IMR-90 (cell line): ENCODE results near the gene NADK. TPM values are rescaled to one million over a fixed set of nuclear protein-coding genes. Genes with fewer than 3 reads are reported as not detected.

Source experiments
- ATAC-seq: fragments of 200-7000 bp; cut with Tn5 transposase; 2 replicates; pipeline ENCODE4 v1.9.1; 2020; ENCODE audit warnings: low read depth, mild to moderate bottlenecking, moderate library complexity
- BruUV-seq: library from RNA; stranded (reverse); fragments of 400-500 nt; replicated peaks from 2 replicates; lab custom pipeline; 2021; lab: Mats Ljungman, UMichigan
- CTCF ChIA-PET: fragments of 300-600 bp; formaldehyde crosslinking; extraction: SDS; loops from one replicate; lab custom pipeline; 2021; ENCODE audit warnings: antibody characterized with exemption; lab: Yijun Ruan, JAX
- POLR2A ChIA-PET: fragments of 300-600 bp; sonication (Branson Sonifier 250); formaldehyde crosslinking; loops from one replicate; lab custom pipeline; 2022; ENCODE audit warnings: antibody characterized with exemption; ENCODE audit not compliant: unreplicated experiment; lab: Charles Lee
- DNase-seq: peaks from one replicate; pipeline ENCODE4 v3.0.0; 2013
- H2AFZ ChIP-seq: replicated peaks from 2 replicates; pipeline ENCODE3; 2013; ENCODE audit warnings: low read length, mild to moderate bottlenecking; ENCODE audit not compliant: poor library complexity
- H2AK5ac ChIP-seq: 2 replicates; pipeline ENCODE4 v1.6.1; 2013; ENCODE audit warnings: low read depth, low read length, inconsistent platforms
- H2AK9ac ChIP-seq: replicated peaks from 2 replicates; pipeline ENCODE3; 2013; ENCODE audit warnings: mild to moderate bottlenecking, low read depth, low read length, moderate library complexity; ENCODE audit not compliant: poor library complexity
- H2BK120ac ChIP-seq: 2 replicates; pipeline ENCODE4 v1.6.1; 2013; ENCODE audit warnings: low read depth, low read length, inconsistent platforms
- H2BK15ac ChIP-seq: 3 replicates; pipeline ENCODE4 v1.6.1; 2013; ENCODE audit warnings: low read depth, low read length, inconsistent platforms
- H2BK20ac ChIP-seq: 2 replicates; pipeline ENCODE4 v1.6.1; 2013; ENCODE audit warnings: low read depth, mild to moderate bottlenecking, inconsistent platforms, low read length, moderate library complexity
- H2BK5ac ChIP-seq: 2 replicates; pipeline ENCODE4 v1.6.1; 2013; ENCODE audit warnings: mild to moderate bottlenecking, low read depth, low read length, inconsistent platforms; ENCODE audit not compliant: poor library complexity, severe bottlenecking
- H3K14ac ChIP-seq: replicated peaks from 2 replicates; pipeline ENCODE4 v1.6.1; 2013; ENCODE audit warnings: low read depth, low read length, inconsistent platforms
- H3K18ac ChIP-seq: 2 replicates; pipeline ENCODE4 v1.6.1; 2013; ENCODE audit warnings: low read depth, low read length, control low read depth
- H3K23ac ChIP-seq: 2 replicates; pipeline ENCODE4 v1.6.1; 2013; ENCODE audit warnings: low read depth, low read length, inconsistent platforms
- H3K27ac ChIP-seq: 2 replicates; pipeline ENCODE4 v1.5.1; 2013; ENCODE audit warnings: mild to moderate bottlenecking, control low read depth, low read length; ENCODE audit not compliant: insufficient read depth
- H3K27me3 ChIP-seq: 2 replicates; pipeline ENCODE4 v1.6.1; 2013; ENCODE audit warnings: low read length; ENCODE audit not compliant: control insufficient read depth, insufficient read depth
- H3K36me3 ChIP-seq: 2 replicates; pipeline ENCODE4 v1.6.1; 2013; ENCODE audit warnings: low read length, mixed read lengths; ENCODE audit not compliant: control insufficient read depth, insufficient read depth
- H3K4ac ChIP-seq: 2 replicates; pipeline ENCODE4 v1.6.1; 2013; ENCODE audit warnings: low read depth, low read length, inconsistent platforms
- H3K4me1 ChIP-seq: 2 replicates; pipeline ENCODE4 v1.6.1; 2013; ENCODE audit warnings: low read length, mixed read lengths; ENCODE audit not compliant: control insufficient read depth, insufficient read depth
- H3K4me2 ChIP-seq: 2 replicates; pipeline ENCODE4 v1.6.1; 2013; ENCODE audit warnings: low read depth, mild to moderate bottlenecking, control low read depth, low read length, moderate library complexity
- H3K4me3 ChIP-seq: 2 replicates; pipeline ENCODE4 v1.5.1; 2013; ENCODE audit warnings: low read depth, mild to moderate bottlenecking, control low read depth, low read length, moderate library complexity; ENCODE audit not compliant: insufficient read depth
- H3K56ac ChIP-seq: 2 replicates; pipeline ENCODE4 v1.6.1; 2013; ENCODE audit warnings: low read length, inconsistent platforms; ENCODE audit not compliant: insufficient read depth; ENCODE audit errors: extremely low read depth
- H3K79me1 ChIP-seq, 2 experiments: 2 replicates each; pipeline ENCODE4 v1.6.1; 2013; ENCODE audit warnings: low read length in 2 of 2, inconsistent platforms in 1 of 2, low read depth in 1 of 2
- H3K9ac ChIP-seq: 2 replicates; pipeline ENCODE4 v1.6.1; 2013; ENCODE audit warnings: low read depth, low read length, control low read depth
- H3K9me1 ChIP-seq: 2 replicates; pipeline ENCODE4 v1.6.1; 2013; ENCODE audit warnings: low read length, inconsistent platforms; ENCODE audit not compliant: insufficient read depth
- H3K9me3 ChIP-seq: 2 replicates; pipeline ENCODE4 v1.6.1; 2013; ENCODE audit warnings: low read length; ENCODE audit not compliant: control insufficient read depth, insufficient read depth
- H4K20me1 ChIP-seq: 2 replicates; pipeline ENCODE4 v1.6.1; 2013; ENCODE audit warnings: low read length, inconsistent platforms; ENCODE audit not compliant: insufficient read depth
- H4K5ac ChIP-seq: 2 replicates; pipeline ENCODE4 v1.6.1; 2013; ENCODE audit warnings: mild to moderate bottlenecking, low read depth, low read length, control low read depth
- H4K8ac ChIP-seq, 2 experiments: 2 replicates each; pipeline ENCODE4 v1.6.1; 2013; ENCODE audit warnings: low read depth in 2 of 2, low read length in 2 of 2, control low read depth in 1 of 2, inconsistent platforms in 1 of 2
- H4K91ac ChIP-seq: 2 replicates; pipeline ENCODE4 v1.6.1; 2013; ENCODE audit warnings: low read depth, low read length, inconsistent platforms; ENCODE audit not compliant: insufficient read depth
- BHLHE40 ChIP-seq: fragments of 150-350 bp; IDR thresholded peaks from 2 replicates; pipeline ENCODE4 v1.6.1; 2016; ENCODE audit warnings: mild to moderate bottlenecking, low read depth, low read length
- CHD1 ChIP-seq: IDR thresholded peaks from 2 replicates; pipeline ENCODE4 v1.6.1; 2012; ENCODE audit warnings: low read depth, low read length, improper control_type of control experiment
- MAFK ChIP-seq: IDR thresholded peaks from 2 replicates; pipeline ENCODE4 v1.6.1; 2012; ENCODE audit warnings: low read depth, low read length, improper control_type of control experiment
- MAZ ChIP-seq: IDR thresholded peaks from 2 replicates; pipeline ENCODE4 v1.6.1; 2012; ENCODE audit warnings: low read depth, mild to moderate bottlenecking, low read length, improper control_type of control experiment, moderate library complexity, borderline replicate concordance
- MXI1 ChIP-seq: IDR thresholded peaks from 2 replicates; pipeline ENCODE4 v1.6.1; 2012; ENCODE audit warnings: low read depth, mild to moderate bottlenecking, low read length, moderate library complexity, borderline replicate concordance
- NFE2L2 ChIP-seq: fragments of 150-350 bp; IDR thresholded peaks from 2 replicates; pipeline ENCODE4 v1.6.1; 2016; ENCODE audit warnings: low read depth, mild to moderate bottlenecking, low read length
- POLR2A ChIP-seq: IDR thresholded peaks from 2 replicates; pipeline ENCODE4 v1.6.1; 2012; ENCODE audit warnings: mild to moderate bottlenecking, low read depth, low read length
- RAD21 ChIP-seq: IDR thresholded peaks from 2 replicates; pipeline ENCODE4 v1.6.1; 2012; ENCODE audit warnings: low read length, improper control_type of control experiment
- RFX5 ChIP-seq: IDR thresholded peaks from 2 replicates; pipeline ENCODE4 v1.8.0; 2012; ENCODE audit warnings: low read depth, mild to moderate bottlenecking, low read length, moderate library complexity
- WGBS, 2 experiments: methylation state at CpG; one replicate each; pipeline versions ENCODE4 v1.1.5 to v1.1.7; 2013; ENCODE audit warnings: missing lambda C conversion rate in 2 of 2; ENCODE audit not compliant: insufficient read length in 1 of 2; ENCODE audit errors: extremely low coverage in 2 of 2; 5-methylcytosine and 5-hydroxymethylcytosine counted together
- dilution Hi-C: fragments of 300-500 bp; cut with HindIII; formaldehyde crosslinking; loops from one replicate; pipeline ENCODE4 v1.14.3; 2018; ENCODE audit warnings: low sequenced_read_pairs; ENCODE audit not compliant: unreplicated experiment
- in situ Hi-C: fragments of 300-500 bp; cut with MboI; formaldehyde crosslinking; loops from 3 replicates; pipeline ENCODE4 v1.14.3; 2019; ENCODE audit warnings: low sequenced_read_pairs, inconsistent platforms, mixed read lengths
- intact Hi-C: fragments of 100-400 bp; cut with micrococcal nuclease; formaldehyde crosslinking; loops from 2 replicates; pipeline ENCODE4 v1.10.0; 2022
- polyA plus RNA-seq, 3 experiments: library from polyadenylated mRNA; depleted of rRNA; stranded (reverse); fragments of >200 nt; gene quantifications; 2 replicates each; pipeline ENCODE4 v1.2.3, GENCODE V29; 2012; ENCODE audit warnings: low replicate concordance in 1 of 3
- total RNA-seq: library from RNA; depleted of rRNA; stranded (reverse); fragments of >200 nt; gene quantifications from 2 replicates; pipeline ENCODE4 v1.2.3, GENCODE V29; 2012
- TF ChIP-seq, protein P1 (sequence below): fragments of 150-350 bp; IDR thresholded peaks from 2 replicates; pipeline ENCODE4 v1.6.1; 2016; ENCODE audit warnings: low read depth, mild to moderate bottlenecking, low read length, moderate library complexity, borderline replicate concordance
- TF ChIP-seq, protein P2 (sequence below): conservative IDR thresholded peaks from 2 replicates; pipeline ENCODE4 v1.5.1; 2012; ENCODE audit warnings: mild to moderate bottlenecking, low read depth, low read length, improper control_type of control experiment
- TF ChIP-seq, protein P3 (sequence below): fragments of 150-350 bp; IDR thresholded peaks from 2 replicates; pipeline ENCODE4 v1.6.1; 2017; ENCODE audit warnings: mild to moderate bottlenecking, antibody characterized with exemption, low read length, low read depth

Gene NADK
- total and polyA plus RNA-seq, 2 of the 4 experiments (the other 2 are of a cell fraction): 12.5 to 56.1 TPM

GRCh38 chr1:1799716-1800115, 21.4 kb upstream of the NADK start:
- TF ChIP-seq, protein P1, sequence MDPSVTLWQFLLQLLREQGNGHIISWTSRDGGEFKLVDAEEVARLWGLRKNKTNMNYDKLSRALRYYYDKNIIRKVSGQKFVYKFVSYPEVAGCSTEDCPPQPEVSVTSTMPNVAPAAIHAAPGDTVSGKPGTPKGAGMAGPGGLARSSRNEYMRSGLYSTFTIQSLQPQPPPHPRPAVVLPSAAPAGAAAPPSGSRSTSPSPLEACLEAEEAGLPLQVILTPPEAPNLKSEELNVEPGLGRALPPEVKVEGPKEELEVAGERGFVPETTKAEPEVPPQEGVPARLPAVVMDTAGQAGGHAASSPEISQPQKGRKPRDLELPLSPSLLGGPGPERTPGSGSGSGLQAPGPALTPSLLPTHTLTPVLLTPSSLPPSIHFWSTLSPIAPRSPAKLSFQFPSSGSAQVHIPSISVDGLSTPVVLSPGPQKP: no peak
- TF ChIP-seq RAD21: no peak
- TF ChIP-seq, protein P2, sequence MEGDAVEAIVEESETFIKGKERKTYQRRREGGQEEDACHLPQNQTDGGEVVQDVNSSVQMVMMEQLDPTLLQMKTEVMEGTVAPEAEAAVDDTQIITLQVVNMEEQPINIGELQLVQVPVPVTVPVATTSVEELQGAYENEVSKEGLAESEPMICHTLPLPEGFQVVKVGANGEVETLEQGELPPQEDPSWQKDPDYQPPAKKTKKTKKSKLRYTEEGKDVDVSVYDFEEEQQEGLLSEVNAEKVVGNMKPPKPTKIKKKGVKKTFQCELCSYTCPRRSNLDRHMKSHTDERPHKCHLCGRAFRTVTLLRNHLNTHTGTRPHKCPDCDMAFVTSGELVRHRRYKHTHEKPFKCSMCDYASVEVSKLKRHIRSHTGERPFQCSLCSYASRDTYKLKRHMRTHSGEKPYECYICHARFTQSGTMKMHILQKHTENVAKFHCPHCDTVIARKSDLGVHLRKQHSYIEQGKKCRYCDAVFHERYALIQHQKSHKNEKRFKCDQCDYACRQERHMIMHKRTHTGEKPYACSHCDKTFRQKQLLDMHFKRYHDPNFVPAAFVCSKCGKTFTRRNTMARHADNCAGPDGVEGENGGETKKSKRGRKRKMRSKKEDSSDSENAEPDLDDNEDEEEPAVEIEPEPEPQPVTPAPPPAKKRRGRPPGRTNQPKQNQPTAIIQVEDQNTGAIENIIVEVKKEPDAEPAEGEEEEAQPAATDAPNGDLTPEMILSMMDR: no peak
- no peak for TF ChIP-seq MAZ
- no peak for TF ChIP-seq RFX5
- no peak for TF ChIP-seq BHLHE40
- no peak for TF ChIP-seq POLR2A
- TF ChIP-seq MAFK: no peak
- no peak for TF ChIP-seq MXI1
- TF ChIP-seq CHD1: no peak
- TF ChIP-seq NFE2L2: no peak
- TF ChIP-seq, protein P3, sequence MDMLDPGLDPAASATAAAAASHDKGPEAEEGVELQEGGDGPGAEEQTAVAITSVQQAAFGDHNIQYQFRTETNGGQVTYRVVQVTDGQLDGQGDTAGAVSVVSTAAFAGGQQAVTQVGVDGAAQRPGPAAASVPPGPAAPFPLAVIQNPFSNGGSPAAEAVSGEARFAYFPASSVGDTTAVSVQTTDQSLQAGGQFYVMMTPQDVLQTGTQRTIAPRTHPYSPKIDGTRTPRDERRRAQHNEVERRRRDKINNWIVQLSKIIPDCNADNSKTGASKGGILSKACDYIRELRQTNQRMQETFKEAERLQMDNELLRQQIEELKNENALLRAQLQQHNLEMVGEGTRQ: no peak
- BruUV-seq: no TSS peak
- Histone ChIP-seq H2AK9ac (no peak overlapping the region), H3K14ac (no peak overlapping the region), H2BK120ac (no peak overlapping the region), H3K27ac (no peak overlapping the region), H4K8ac (no peak overlapping the region), H4K91ac (no peak overlapping the region), H3K9me1 (no peaks in the 10 kb centered on the region; the same call in 1 of the 2 replicates), H2AFZ (no peak overlapping the region), H2AK5ac (no peak overlapping the region), H3K56ac (no peak overlapping the region), H3K4me1 (no peaks in the 10 kb centered on the region), H4K20me1 (peaks cover 70% of the 10 kb centered on the region), H3K18ac (no peak overlapping the region), H3K27me3 (no peaks in the 10 kb centered on the region), H3K9me3 (no peaks in the 10 kb centered on the region), H3K36me3 (peaks cover 67% of the 10 kb centered on the region), H3K79me1 (peaks cover 54 to 79% of the 10 kb centered on the region in 2 experiments), H3K4me3 (no peak overlapping the region), H3K23ac (no peak overlapping the region), H2BK15ac (no peak overlapping the region), H2BK5ac (no peak overlapping the region), H3K4me2 (no peak overlapping the region), H2BK20ac (no peak overlapping the region), H3K4ac (no peak overlapping the region), H4K5ac (no peak overlapping the region), H3K9ac (no peak overlapping the region)
- WGBS, 2 experiments: 90% methylated on average over 2 of the region's 5 CpGs; no CpG with 5 or more reads in 1 of the 2 experiments
- intact Hi-C loops (no loop called here), dilution Hi-C loops (no loop called here), in situ Hi-C loops (loop anchor here (10.0 kb wide), 1 partner anchor 85 kb away; no protein-coding TSS in a partner anchor)
- no peak for ATAC-seq
- ChIA-PET CTCF (no interaction called here), POLR2A (no interaction called here)
- DNase-seq: no peak
